Parathyroid adenoma (tissue), 2 donors: Measurements from ENCODE around the gene FBXO11.
"Not testable (repeated sequence)": the region's sequence is repeated elsewhere in the genome, so short reads cannot be mapped to it uniquely, and the experiment has no call there.

Experiments used
- H2AFZ ChIP-seq: fragments of 300-600 bp; sonication (generic); one replicate; pipeline ENCODE4 v1.7.0; 2017; ENCODE audit warnings: antibody characterized with exemption, mild to moderate bottlenecking
- H3K27ac ChIP-seq: fragments of 300-600 bp; sonication (generic); one replicate; pipeline ENCODE4 v1.7.0; 2017
- H3K27me3 ChIP-seq: fragments of 300-600 bp; sonication (generic); one replicate; pipeline ENCODE4 v1.7.0; 2017; ENCODE audit warnings: low read length; ENCODE audit not compliant: control insufficient read depth, insufficient read depth
- H3K36me3 ChIP-seq: fragments of 300-600 bp; sonication (generic); one replicate; pipeline ENCODE4 v1.7.0; 2017; ENCODE audit warnings: low read length; ENCODE audit not compliant: control insufficient read depth, insufficient read depth
- H3K4me1 ChIP-seq: fragments of 300-600 bp; sonication (generic); one replicate; pipeline ENCODE4 v1.7.0; 2017; ENCODE audit warnings: control low read depth
- H3K4me2 ChIP-seq: fragments of 300-600 bp; sonication (generic); one replicate; pipeline ENCODE4 v1.7.0; 2017; ENCODE audit warnings: low read length
- H3K4me3 ChIP-seq: fragments of 300-600 bp; sonication (generic); one replicate; pipeline ENCODE4 v1.7.0; 2017; ENCODE audit warnings: low read depth, low read length
- H3K79me2 ChIP-seq: fragments of 300-600 bp; sonication (generic); one replicate; pipeline ENCODE4 v1.7.0; 2017; ENCODE audit warnings: control low read depth
- H3K9ac ChIP-seq: fragments of 300-600 bp; sonication (generic); one replicate; pipeline ENCODE4 v1.7.0; 2017; ENCODE audit warnings: mild to moderate bottlenecking
- H3K9me3 ChIP-seq: fragments of 300-600 bp; sonication (generic); one replicate; pipeline ENCODE4 v1.7.0; 2017; ENCODE audit warnings: low read length; ENCODE audit not compliant: control insufficient read depth
- TF ChIP-seq, protein P1 (sequence below): fragments of 300-600 bp; sonication (generic); IDR thresholded peaks from one replicate; pipeline ENCODE4 v1.7.0; 2017; ENCODE audit warnings: antibody characterized with exemption, mild to moderate bottlenecking
- donor health status: primary hyperparathyroidism.

Gene FBXO11

DNA sequence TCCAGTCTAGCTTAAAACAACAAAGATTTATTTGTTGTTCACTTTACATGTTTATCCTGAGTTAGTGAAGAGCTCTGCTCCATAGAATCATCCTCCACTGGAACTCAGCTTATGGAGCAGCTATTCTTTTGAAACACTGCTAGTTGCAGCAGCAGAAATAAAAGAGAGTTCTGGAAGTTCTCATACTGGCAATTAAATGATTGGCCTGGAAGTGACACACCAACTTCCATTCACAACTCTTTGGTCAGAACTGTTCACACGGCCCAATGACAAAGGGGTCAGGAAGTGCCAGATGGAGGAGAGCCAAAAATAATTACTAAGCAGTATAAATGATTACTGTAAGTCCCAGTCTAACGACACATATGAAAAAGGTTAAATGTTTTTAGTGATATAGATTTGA, 39.1 kb downstream of the FBXO11 start:
- Histone ChIP-seq H3K4me3 (no peak overlapping the region), H3K4me2 (no peak overlapping the region), H3K27me3 (no peaks in the 10 kb centered on the region), H3K36me3 (no peaks in the 10 kb centered on the region), H3K4me1 (peaks cover 4% of the 10 kb centered on the region), H3K9ac (no peak overlapping the region), H2AFZ (no peak overlapping the region), H3K79me2 (peaks cover 28% of the 10 kb centered on the region), H3K27ac (no peak overlapping the region), H3K9me3 (no peaks in the 10 kb centered on the region)
- TF ChIP-seq, protein P1, sequence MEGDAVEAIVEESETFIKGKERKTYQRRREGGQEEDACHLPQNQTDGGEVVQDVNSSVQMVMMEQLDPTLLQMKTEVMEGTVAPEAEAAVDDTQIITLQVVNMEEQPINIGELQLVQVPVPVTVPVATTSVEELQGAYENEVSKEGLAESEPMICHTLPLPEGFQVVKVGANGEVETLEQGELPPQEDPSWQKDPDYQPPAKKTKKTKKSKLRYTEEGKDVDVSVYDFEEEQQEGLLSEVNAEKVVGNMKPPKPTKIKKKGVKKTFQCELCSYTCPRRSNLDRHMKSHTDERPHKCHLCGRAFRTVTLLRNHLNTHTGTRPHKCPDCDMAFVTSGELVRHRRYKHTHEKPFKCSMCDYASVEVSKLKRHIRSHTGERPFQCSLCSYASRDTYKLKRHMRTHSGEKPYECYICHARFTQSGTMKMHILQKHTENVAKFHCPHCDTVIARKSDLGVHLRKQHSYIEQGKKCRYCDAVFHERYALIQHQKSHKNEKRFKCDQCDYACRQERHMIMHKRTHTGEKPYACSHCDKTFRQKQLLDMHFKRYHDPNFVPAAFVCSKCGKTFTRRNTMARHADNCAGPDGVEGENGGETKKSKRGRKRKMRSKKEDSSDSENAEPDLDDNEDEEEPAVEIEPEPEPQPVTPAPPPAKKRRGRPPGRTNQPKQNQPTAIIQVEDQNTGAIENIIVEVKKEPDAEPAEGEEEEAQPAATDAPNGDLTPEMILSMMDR, result no peak

DNA sequence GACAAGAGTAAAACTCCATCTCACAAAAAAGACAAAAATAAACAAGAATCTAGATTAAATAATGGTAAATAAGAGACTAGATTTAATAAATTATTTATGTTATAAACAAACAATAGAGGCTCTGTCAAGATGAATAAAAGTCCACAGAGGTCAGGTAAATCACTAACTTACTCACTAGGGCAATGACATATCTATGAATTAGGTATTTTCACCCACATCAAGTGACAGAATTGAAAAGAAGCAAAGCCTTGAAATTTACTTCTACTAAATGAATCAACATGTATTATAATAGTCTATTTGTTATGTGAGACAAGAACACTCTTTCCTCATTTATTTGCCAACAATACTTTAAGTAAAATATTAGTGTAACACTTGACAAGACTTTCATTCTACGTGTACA, 41.7 kb downstream of the FBXO11 start:
- Histone ChIP-seq H2AFZ (no peak overlapping the region), H3K27ac (no peak overlapping the region), H3K4me2 (no peak overlapping the region), H3K9ac (no peak overlapping the region), H3K79me2 (peaks cover 26% of the 10 kb centered on the region), H3K9me3 (no peaks in the 10 kb centered on the region), H3K4me3 (no peak overlapping the region), H3K36me3 (no peaks in the 10 kb centered on the region), H3K27me3 (no peaks in the 10 kb centered on the region), H3K4me1 (peaks cover 4% of the 10 kb centered on the region)
- TF ChIP-seq, protein P1, result no peak

DNA sequence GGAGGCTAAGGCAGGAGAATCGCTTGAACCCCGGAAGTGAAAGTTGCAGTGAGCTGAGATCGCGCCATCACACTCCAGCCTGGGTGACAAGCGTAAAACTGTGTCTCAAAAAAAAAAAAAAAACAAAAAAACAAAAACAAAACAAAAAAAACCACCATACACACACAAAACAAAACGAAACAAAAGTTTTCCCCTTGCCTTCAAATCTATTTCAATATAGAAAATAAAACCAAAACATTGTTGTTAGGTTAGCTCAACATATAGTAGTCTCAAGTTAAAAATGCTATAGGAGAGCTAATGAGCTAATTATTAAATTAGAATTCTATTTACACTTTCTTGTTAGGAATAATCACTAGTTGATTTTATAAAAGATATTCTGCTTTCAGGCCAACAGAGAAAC, 43.3 kb downstream of the FBXO11 start:
- H3K36me3 ChIP-seq, result no peaks in the 10 kb centered on the region
- no peak overlapping the region for H3K4me3 ChIP-seq
- H2AFZ ChIP-seq, result no peak overlapping the region
- peaks cover 28% of the 10 kb centered on the region for H3K79me2 ChIP-seq
- H3K27ac ChIP-seq, result no peak overlapping the region
- H3K9me3 ChIP-seq, result no peaks in the 10 kb centered on the region
- TF ChIP-seq, protein P1, result no peak
- H3K9ac ChIP-seq, result no peak overlapping the region
- peaks cover 4% of the 10 kb centered on the region for H3K4me1 ChIP-seq
- H3K4me2 ChIP-seq, result no peak overlapping the region
- no peaks in the 10 kb centered on the region for H3K27me3 ChIP-seq

DNA sequence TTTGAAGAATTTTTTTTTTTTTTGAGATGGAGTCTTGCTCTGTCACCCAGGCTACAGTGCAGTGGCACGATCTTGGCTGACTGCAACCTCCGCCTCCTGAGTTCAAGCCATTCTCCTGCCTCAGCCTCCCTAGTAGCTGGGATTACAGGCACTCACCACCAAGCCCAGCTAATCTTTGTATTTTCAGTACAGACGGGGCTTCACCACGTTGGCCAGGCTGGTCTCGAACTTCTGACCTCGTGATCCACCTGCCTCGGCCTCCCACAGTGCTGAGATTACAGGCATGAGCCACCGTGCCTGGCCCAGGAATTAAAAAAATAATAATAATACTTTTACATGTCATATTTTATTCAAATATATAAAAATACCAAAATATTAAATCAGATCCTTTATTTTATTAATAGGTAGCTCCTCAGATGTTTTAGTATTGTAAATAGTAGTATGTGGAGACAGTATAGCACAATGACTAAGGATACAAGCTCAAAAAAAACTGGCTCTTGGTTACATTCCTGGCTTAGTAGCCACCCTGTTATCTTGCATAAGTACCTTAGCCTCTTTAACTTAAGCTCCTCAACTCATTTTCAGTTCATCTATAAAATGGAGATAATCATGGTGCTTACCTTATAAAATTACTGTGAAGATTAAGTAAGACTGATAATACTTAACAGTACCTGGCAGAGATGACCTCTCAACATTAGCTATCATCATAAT, 53.1 kb downstream of the FBXO11 start:
- H3K79me2 ChIP-seq, result peaks cover 63% of the 10 kb centered on the region
- H3K9me3 ChIP-seq, H3K27ac ChIP-seq, H3K4me1 ChIP-seq, H3K27me3 ChIP-seq, H3K4me3 ChIP-seq, H2AFZ ChIP-seq, H3K36me3 ChIP-seq, H3K4me2 ChIP-seq, H3K9ac ChIP-seq: not testable (repeated sequence)

DNA sequence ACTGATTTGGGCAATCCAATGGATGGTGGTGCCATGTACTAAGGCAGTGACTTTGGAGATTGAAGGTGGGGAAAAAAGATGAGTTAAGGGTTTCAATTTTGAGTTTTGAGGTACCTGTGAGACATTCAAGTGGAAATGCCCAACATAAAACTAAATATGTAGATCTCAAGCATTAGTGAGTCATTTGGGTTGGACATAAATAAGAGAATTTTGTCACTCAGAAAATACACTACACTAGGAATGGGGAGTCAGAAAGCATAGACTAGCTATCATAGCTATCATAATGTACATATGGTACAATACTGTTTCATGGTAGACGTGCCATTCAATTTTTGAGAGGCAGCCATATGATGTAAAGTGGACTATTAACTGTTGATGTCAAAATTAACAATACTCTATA, 56.1 kb downstream of the FBXO11 start:
- Histone ChIP-seq H3K4me3 (no peak overlapping the region), H3K4me2 (no peak overlapping the region), H3K9me3 (no peaks in the 10 kb centered on the region), H3K27ac (no peak overlapping the region), H3K9ac (no peak overlapping the region), H3K79me2 (peaks cover 65% of the 10 kb centered on the region), H3K4me1 (no peaks in the 10 kb centered on the region), H2AFZ (no peak overlapping the region), H3K36me3 (no peaks in the 10 kb centered on the region), H3K27me3 (no peaks in the 10 kb centered on the region)
- TF ChIP-seq, protein P1, result no peak
